GM19372 (cell line): ENCODE results near the gene AP5Z1.

ENCODE experiments used
- ATAC-seq: cut with Tn5 transposase; IDR thresholded peaks from one replicate; pipeline ENCODE4 v1.9.1; 2021; ENCODE audit warnings: mild to moderate bottlenecking, low read depth, moderate library complexity; ENCODE audit not compliant: unreplicated experiment

Gene AP5Z1

GRCh38 chr7:4745265-4745919, 30.0 kb upstream of the AP5Z1 start:
- peak; percentile 24 for ATAC-seq

DNA sequence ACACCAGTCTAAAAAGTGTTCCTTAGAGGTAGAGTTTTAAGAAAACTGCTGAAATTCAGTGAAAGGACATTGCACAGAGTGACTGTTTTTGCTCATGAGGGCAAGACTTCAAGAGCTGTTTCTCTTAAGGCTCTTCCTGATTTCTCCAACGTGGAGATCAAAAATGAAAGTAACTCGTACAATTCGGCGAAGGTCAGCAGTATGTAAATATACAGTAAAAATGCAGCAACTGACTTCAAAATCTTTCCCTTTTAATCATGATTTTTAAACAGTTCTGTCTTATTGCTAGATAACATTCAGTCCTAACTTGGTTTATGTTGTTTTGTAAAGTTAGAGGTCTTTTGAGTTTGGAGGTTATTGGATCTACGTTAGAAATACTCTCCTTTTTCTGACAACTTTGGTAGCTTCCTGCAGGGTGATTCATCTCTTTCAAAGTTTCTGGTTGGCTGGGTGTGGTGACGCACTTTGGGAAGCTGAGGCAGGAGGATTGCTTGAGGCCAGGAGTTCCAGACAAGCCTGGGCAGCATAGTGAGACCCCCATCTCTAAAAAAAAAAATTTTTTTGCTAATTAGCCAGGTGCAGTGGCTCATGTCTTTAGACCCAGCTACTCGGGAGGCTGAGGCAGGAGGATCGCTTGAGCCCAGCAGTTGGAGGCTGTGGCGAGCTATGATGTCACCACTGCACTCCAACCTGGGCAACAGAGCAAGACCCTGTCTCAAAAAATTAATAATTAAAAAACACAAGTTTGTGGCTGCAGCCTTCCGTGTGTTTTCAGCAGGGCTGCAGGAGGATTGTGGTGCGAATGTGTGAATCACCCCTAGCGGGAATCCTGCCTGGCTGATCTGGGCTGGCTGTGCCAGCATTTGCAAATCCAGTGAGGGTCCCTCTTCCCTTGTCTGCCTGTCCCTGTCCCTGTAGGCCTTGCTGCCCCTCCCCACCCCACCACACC, 29.2 kb upstream of the AP5Z1 start:
- no peak for ATAC-seq

- ATAC-seq: no peak
Observed at GRCh38 chr7:4747013-4747412, 28.4 kb upstream of the AP5Z1 start.

- no peak for ATAC-seq
Observed at GRCh38 chr7:4747746-4748145, 27.7 kb upstream of the AP5Z1 start.

DNA sequence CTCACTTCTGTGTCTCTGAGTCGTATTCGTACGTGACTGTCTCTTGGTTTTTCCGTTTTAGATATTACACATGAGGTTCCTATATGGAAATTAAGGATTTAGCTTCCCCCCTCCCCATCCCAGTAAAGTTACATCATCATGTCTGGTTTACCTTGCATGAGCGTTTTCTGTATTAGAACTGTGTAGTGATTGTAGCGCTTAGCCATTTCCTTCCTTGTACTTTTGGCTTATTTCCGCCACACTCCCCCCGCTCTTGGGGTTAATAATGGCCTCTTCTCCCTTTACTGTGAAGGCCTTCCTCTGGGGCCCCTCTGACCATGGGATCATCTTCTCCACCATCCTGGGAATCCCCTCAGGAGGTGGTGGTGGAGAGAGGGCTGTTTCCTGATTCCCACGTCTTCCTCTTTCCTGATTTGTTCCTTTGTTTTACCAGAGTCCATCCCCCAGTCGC, 27.2 kb upstream of the AP5Z1 start:
- no peak for ATAC-seq

DNA sequence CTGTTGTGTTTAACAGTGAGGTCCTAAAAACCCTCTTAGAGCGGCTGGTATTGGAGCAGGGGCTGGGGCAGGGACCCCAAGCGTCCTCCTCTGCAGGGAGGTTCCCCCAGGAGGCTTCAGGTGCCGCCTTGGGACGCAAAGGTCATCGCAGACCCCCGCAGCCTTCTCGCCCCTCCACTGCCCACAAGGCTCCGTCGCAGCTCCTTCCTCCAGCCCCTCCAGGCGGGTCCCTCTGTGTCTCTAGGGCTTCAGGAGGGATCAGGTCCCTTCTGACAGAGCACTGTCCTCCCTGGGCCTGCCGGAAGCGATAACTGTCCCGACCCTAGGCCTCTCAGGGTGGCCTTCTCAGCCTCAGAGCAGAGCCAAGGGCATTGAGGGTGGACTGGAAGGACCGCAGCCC, 26.1 kb upstream of the AP5Z1 start:
- no peak for ATAC-seq

DNA sequence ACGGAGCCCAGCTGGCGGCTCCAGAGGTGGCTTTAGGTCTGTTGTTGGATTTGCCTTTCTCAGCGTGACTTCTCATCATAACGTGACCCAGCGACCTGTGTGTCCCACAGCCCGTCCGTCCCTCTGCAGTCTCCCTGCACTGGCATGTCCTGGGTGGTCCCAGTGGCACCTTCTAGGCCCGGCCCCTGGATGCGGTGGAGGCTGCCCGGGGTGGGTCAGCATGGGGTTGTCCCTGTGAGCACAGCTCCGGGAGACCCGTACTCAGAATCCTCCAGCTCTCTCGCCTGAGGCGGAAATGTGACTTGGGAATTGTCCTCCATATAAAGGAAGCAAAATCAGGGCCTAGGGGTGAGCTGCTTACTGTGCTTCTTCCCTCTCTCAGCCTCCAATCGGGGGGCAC, 25.6 kb upstream of the AP5Z1 start:
- no peak for ATAC-seq

DNA sequence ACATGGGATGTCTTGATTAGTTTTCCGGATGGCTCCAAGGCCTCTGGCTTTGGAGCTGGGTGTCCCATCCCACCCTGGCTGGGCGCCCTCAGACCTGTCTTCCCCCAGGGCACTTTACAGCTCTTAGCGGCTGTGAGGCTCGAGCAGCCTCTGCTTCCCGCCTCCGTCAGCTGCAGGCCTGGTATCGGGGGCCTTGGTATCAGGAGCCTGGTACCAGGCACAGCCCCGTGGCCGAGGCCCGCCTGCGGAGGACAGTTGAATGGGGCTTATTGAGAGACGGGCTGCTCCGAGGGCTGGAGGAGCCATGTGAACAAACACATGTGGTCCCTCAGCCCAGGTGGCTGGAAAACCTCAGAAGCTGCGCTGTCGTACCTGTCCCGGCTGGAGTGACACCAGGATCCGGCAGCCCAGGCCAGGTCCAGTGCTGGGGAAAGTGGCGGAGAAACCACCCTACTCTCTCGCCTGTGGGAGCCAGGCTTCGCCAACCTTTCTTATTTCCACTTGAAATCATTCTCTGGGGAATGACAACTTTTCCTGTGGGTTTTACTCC, 23.9 kb upstream of the AP5Z1 start:
- ATAC-seq: no peak

GRCh38 chr7:4753598-4754432, 21.6 kb upstream of the AP5Z1 start:
- ATAC-seq: peak; percentile 90

GRCh38 chr7:4754433-4755010, 20.9 kb upstream of the AP5Z1 start:
- no peak for ATAC-seq

- ATAC-seq: no peak
Observed at GRCh38 chr7:4755045-4755444, 20.4 kb upstream of the AP5Z1 start.

DNA sequence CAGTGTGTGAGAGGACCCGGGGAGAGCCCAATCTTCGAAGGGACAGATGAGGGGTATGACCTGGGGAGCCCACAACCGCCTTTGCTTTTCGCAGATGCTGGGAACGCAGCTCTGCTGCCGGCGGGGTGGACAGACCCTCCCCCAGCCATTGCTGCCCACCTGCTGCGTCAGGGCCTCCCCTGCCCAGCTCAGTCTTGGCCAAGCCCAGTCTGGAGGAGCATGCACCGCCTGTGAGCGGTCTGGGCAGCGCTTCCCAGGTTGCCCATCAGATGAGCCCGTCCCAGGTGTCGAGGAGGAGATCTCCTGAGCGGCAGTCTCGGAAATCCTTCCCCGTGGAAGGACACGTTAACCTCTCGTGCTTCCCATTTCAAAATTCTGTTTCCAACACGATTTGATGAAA, 17.3 kb upstream of the AP5Z1 start:
- ATAC-seq: no peak

DNA sequence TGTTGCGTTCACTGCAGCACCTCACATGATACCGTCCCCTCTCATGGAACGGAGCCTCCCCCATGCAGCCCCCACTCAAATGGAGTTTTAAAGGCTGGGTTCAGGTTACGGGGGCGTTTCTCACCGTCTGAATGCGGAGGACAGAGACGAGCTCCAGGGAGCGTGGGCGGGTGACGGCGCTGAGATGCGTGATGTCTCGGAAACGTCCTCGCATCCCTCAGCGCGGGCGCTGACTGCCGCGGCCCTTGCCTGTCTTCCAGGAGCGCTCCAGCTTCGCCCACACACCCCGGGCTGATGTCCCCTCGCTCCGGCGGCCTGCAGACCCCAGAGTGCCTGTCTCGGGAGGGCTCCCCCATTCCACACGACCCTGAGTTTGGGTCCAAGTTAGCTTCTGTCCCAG, 16.6 kb upstream of the AP5Z1 start:
- no peak for ATAC-seq

- no peak for ATAC-seq
Observed at GRCh38 chr7:4759211-4759610, 16.2 kb upstream of the AP5Z1 start.

- no peak for ATAC-seq
Observed at GRCh38 chr7:4760952-4761351, 14.5 kb upstream of the AP5Z1 start.

GRCh38 chr7:4762121-4763055, 13.0 kb upstream of the AP5Z1 start:
- ATAC-seq: no peak

DNA sequence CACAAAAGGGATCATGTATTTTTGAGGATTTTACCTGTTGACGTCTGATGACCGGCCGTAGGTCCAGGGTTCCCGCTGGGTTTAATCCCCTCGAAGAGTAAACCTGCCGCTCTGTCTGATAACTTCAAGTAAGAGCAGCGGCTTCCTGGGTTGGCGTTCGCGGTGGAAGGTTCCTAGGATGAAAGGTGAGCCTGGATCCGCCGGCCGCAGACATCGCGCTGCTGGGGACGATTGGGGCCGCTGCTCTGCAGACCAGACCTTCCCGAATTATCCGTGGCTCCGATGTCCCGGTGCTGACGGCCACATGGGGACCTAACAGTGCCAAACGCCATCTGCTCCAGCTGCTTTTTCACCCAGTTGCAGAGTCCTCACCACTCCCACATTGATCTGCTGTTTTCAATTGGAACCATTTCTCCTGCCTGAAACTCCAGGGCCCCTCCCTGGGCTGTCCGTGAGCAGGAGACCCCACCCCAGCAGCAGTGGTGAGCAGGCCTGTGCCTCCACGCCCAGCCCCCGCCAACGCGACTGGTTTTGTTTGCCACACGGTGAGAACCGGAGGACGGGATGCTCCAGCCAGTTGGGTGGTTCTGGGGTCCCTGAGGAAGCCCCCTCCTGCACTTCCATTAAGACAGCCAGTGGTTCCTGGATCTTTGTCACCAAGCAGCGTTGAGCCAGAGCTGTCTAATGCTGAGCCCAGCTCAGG, 12.2 kb upstream of the AP5Z1 start:
- ATAC-seq: no peak

- ATAC-seq: no peak
Observed at GRCh38 chr7:4763794-4764185, 11.6 kb upstream of the AP5Z1 start.
